MM.1S (cell line): ENCODE measurements around the gene CFAP298.
A peak's percentile ranks its signal among the peaks of the same experiment; 100 is the strongest.
"Not testable (repeated sequence)": the region's sequence is repeated elsewhere in the genome, so short reads cannot be mapped to it uniquely, and the experiment has no call there.

Experiments used
- DNase-seq: peaks from one replicate; pipeline ENCODE4 v3.0.0-alpha.2; 2015
- H2AFZ ChIP-seq: fragments of 300-600 bp; sonication (generic); 2 replicates; pipeline ENCODE4 v1.6.0; 2016; ENCODE audit warnings: antibody characterized with exemption, low read length
- H3F3A ChIP-seq: fragments of 300-600 bp; sonication (generic); 2 replicates; pipeline ENCODE4 v1.6.1; 2016; ENCODE audit warnings: mild to moderate bottlenecking, antibody characterized with exemption, low read length, moderate library complexity, mixed read lengths; ENCODE audit not compliant: insufficient read depth
- H3K27ac ChIP-seq: fragments of 300-600 bp; sonication (generic); 2 replicates; pipeline ENCODE4 v1.5.1; 2016; ENCODE audit warnings: mild to moderate bottlenecking, low read length
- H3K27me3 ChIP-seq: fragments of 300-600 bp; sonication (generic); replicated peaks from 2 replicates; pipeline ENCODE4 v1.6.0; 2016; ENCODE audit warnings: low read length; ENCODE audit not compliant: insufficient read depth
- H3K36me3 ChIP-seq: fragments of 300-600 bp; sonication (generic); replicated peaks from 2 replicates; pipeline ENCODE4 v1.6.1; 2016; ENCODE audit warnings: mild to moderate bottlenecking, low read length, mixed read lengths; ENCODE audit not compliant: insufficient read depth
- H3K4me1 ChIP-seq: fragments of 300-600 bp; sonication (generic); 2 replicates; pipeline ENCODE4 v1.6.1; 2016; ENCODE audit warnings: low read length, mixed read lengths
- H3K4me2 ChIP-seq: fragments of 300-600 bp; sonication (generic); 2 replicates; pipeline ENCODE4 v1.6.0; 2016; ENCODE audit warnings: low read depth, low read length
- H3K4me3 ChIP-seq: fragments of 300-600 bp; sonication (generic); 2 replicates; pipeline ENCODE4 v1.5.1; 2016; ENCODE audit warnings: low read length, mixed read lengths
- H3K79me2 ChIP-seq: fragments of 300-600 bp; sonication (generic); 2 replicates; pipeline ENCODE4 v1.6.1; 2016; ENCODE audit warnings: mixed run types, low read length, mixed read lengths
- H3K9ac ChIP-seq: fragments of 300-600 bp; sonication (generic); 2 replicates; pipeline ENCODE4 v1.6.1; 2016; ENCODE audit warnings: low read length, mixed read lengths
- H3K9me2 ChIP-seq: fragments of 300-600 bp; sonication (generic); replicated peaks from 2 replicates; pipeline ENCODE4 v1.6.1; 2016; ENCODE audit warnings: mild to moderate bottlenecking, low read length, mixed read lengths; ENCODE audit not compliant: insufficient read depth
- H3K9me3 ChIP-seq: fragments of 300-600 bp; sonication (generic); replicated peaks from 2 replicates; pipeline ENCODE4 v1.6.1; 2016; ENCODE audit warnings: mild to moderate bottlenecking, low read length, mixed read lengths; ENCODE audit not compliant: insufficient read depth
- H4K20me1 ChIP-seq: fragments of 300-600 bp; sonication (generic); 2 replicates; pipeline ENCODE4 v1.6.1; 2016; ENCODE audit warnings: mild to moderate bottlenecking, low read length, moderate library complexity, mixed read lengths; ENCODE audit not compliant: insufficient read depth
- CTCF ChIP-seq: fragments of 300-600 bp; sonication (generic); IDR thresholded peaks from 2 replicates; pipeline ENCODE4 v1.5.1; 2016; ENCODE audit warnings: antibody characterized with exemption, low read length, mixed read lengths
- EZH2 ChIP-seq: fragments of 300-600 bp; sonication (generic); optimal IDR thresholded peaks from 2 replicates; pipeline ENCODE3; 2017; ENCODE audit warnings: low read depth, mild to moderate bottlenecking, antibody characterized with exemption, low read length, mixed read lengths
- EZH2phosphoT487 ChIP-seq: fragments of 300-600 bp; sonication (generic); IDR thresholded peaks from 2 replicates; pipeline ENCODE4 v1.6.1; 2018; ENCODE audit warnings: antibody characterized with exemption, low read length

Gene CFAP298

DNA sequence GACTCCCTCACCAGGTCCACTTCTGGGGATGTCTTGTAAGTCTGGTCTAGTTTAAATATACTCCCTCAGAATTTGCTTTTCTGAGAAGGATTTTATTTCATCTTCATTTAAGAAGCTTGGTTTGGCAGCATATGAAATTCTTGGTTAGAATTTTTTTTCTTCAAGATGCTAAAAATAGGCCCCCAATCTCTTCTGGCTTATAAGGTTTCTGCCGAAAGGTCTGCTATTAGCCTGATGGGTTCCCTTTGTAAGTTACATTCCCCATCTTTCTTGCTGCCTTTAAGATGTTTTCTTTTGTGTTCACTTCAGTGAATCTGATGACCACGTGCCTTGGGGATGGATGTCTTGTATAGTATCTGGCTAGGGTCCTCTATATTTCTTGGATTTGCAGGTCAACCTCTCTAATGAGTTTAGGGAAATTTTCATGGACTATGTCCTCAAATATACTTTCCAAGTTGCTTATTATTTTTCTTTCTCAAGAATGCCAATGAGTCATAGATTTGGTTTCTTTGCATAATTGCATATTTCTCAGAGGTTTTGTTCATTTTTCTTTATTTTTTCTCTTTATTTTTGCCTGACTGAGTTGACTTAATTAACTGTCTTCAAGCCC, 46.2 kb downstream of the CFAP298 start:
- H4K20me1 ChIP-seq = no peaks in the 10 kb centered on the region
- H3K9me3 ChIP-seq = no peaks in the 10 kb centered on the region
- no peak overlapping the region for H3K9ac ChIP-seq
- H3K27me3 ChIP-seq = no peaks in the 10 kb centered on the region
- no peak overlapping the region for H2AFZ ChIP-seq
- H3K4me3 ChIP-seq = no peak overlapping the region
- no peak for DNase-seq
- no peaks in the 10 kb centered on the region; the same call in 1 of the 2 replicates for H3K4me1 ChIP-seq
- TF ChIP-seq CTCF (no peak), EZH2phosphoT487 (no peak), EZH2 (no peak)
- no peaks in the 10 kb centered on the region for H3K79me2 ChIP-seq
- peaks cover 9% of the 10 kb centered on the region for H3F3A ChIP-seq
- no peak overlapping the region for H3K27ac ChIP-seq
- H3K36me3 ChIP-seq = no peaks in the 10 kb centered on the region
- no peak overlapping the region for H3K4me2 ChIP-seq
- no peaks in the 10 kb centered on the region for H3K9me2 ChIP-seq

- TF ChIP-seq EZH2phosphoT487 (no peak), CTCF (no peak), EZH2 (no peak)
- H3K27me3 ChIP-seq = no peaks in the 10 kb centered on the region
- H3K79me2 ChIP-seq = no peaks in the 10 kb centered on the region
- H3K36me3 ChIP-seq = no peaks in the 10 kb centered on the region
- no peaks in the 10 kb centered on the region for H3K9me3 ChIP-seq
- H3K27ac ChIP-seq = no peak overlapping the region
- no peak overlapping the region for H3K4me2 ChIP-seq
- H3K4me3 ChIP-seq = no peak overlapping the region
- H4K20me1 ChIP-seq = no peaks in the 10 kb centered on the region
- H2AFZ ChIP-seq = no peak overlapping the region
- no peaks in the 10 kb centered on the region for H3F3A ChIP-seq
- H3K9ac ChIP-seq = no peak overlapping the region
- no peaks in the 10 kb centered on the region for H3K9me2 ChIP-seq
- H3K4me1 ChIP-seq = no peaks in the 10 kb centered on the region
- no peak for DNase-seq
Measured at GRCh38 chr21:32562915-32563314, 49.3 kb downstream of the CFAP298 start.

- Histone ChIP-seq H3K4me2 (no peak overlapping the region), H3K4me3 (no peak overlapping the region), H3K9ac (no peak overlapping the region), H3K27ac (no peak overlapping the region), H3K36me3 (no peaks in the 10 kb centered on the region), H4K20me1 (no peaks in the 10 kb centered on the region), H3K4me1 (no peaks in the 10 kb centered on the region), H3K9me2 (no peaks in the 10 kb centered on the region), H3K79me2 (no peaks in the 10 kb centered on the region), H3K27me3 (no peaks in the 10 kb centered on the region), H3K9me3 (no peaks in the 10 kb centered on the region), H3F3A (no peaks in the 10 kb centered on the region), H2AFZ (no peak overlapping the region)
- peak; percentile 15 for DNase-seq
- TF ChIP-seq EZH2phosphoT487 (no peak), CTCF (0 out of 2 replicates have a peak, but pooled peaks have one; percentile 6)
Measured at GRCh38 chr21:32562426-32562825, 49.8 kb downstream of the CFAP298 start.

- not testable (repeated sequence) for H4K20me1 ChIP-seq, H3K79me2 ChIP-seq, H3K9me2 ChIP-seq, H3K9me3 ChIP-seq, H3K9ac ChIP-seq, H3K4me1 ChIP-seq, H2AFZ ChIP-seq, H3K4me3 ChIP-seq, H3K27me3 ChIP-seq, H3K4me2 ChIP-seq, DNase-seq, H3F3A ChIP-seq, H3K27ac ChIP-seq, H3K36me3 ChIP-seq
Measured at GRCh38 chr21:32561476-32561875, 50.7 kb downstream of the CFAP298 start.
